AG09319 (cell line): Measurements from ENCODE around the gene OR10A7.

Experiments used
- DNase-seq: peaks from one replicate; pipeline ENCODE4 v3.0.0-alpha.2; 2010; ENCODE audit warnings: low read depth; ENCODE audit errors: extremely low read depth
- CTCF ChIP-seq: IDR thresholded peaks from 2 replicates; pipeline ENCODE4 v1.5.1; 2011; ENCODE audit warnings: low read depth, mild to moderate bottlenecking, inconsistent platforms, low read length, moderate library complexity

The OR10A7 gene

GRCh38 chr12:55194382-55194781 is 26.4 kb upstream of the OR10A7 start:
- no peak for TF ChIP-seq CTCF
- no peak for DNase-seq

GRCh38 chr12:55226523-55226922 is 5.7 kb downstream of the OR10A7 start:
- no peak for DNase-seq

GRCh38 chr12:55227643-55228042 is 6.8 kb downstream of the OR10A7 start:
- no peak for TF ChIP-seq CTCF
- no peak for DNase-seq

More at GRCh38 chr12:55226523-55226922, 5.7 kb downstream of the OR10A7 start:
- no peak for TF ChIP-seq CTCF

GRCh38 chr12:55244309-55244708 is 23.5 kb downstream of the OR10A7 start, which contains the start of gene OR6C74:
Gene OR6C74, plus strand, starts transcription at chr12:55244609. Its CDS starts 2,679 bp downstream, at chr12:55247288.
- TF ChIP-seq CTCF = no peak

GRCh38 chr12:55246159-55246558 is 25.3 kb downstream of the OR10A7 start:
- DNase-seq = no peak
- TF ChIP-seq CTCF = no peak

More at GRCh38 chr12:55244309-55244708, 23.5 kb downstream of the OR10A7 start, which contains the start of gene OR6C74:
- DNase-seq = no peak

GRCh38 chr12:55250944-55251343 is 30.1 kb downstream of the OR10A7 start:
- no peak for DNase-seq
- TF ChIP-seq CTCF = no peak

- no peak for DNase-seq
- TF ChIP-seq CTCF = no peak
These were observed 32.5 kb downstream of the OR10A7 start for GRCh38 chr12:55253281-55253680.
